Spinal cord (tissue), 10 donors: Measurements from ENCODE around the gene PLEKHG1. TPM values are rescaled to one million over a fixed set of nuclear protein-coding genes. Genes with fewer than 3 reads are reported as not detected.

ENCODE experiments used
- DNase-seq, 6 donors: peaks; one replicate each; pipeline versions ENCODE4 v3.0.0 to v3.0.0-alpha.2; 2013 to 2015; ENCODE audit warnings: low spot score in 6 of 6, low read depth in 4 of 6
- H3K27ac ChIP-seq: one replicate; pipeline ENCODE4 v1.5.1; 2013; ENCODE audit warnings: low read depth, low read length, control low read depth
- H3K27me3 ChIP-seq: one replicate; pipeline ENCODE4 v1.6.1; 2013; ENCODE audit warnings: low read length; ENCODE audit not compliant: control insufficient read depth, insufficient read depth
- H3K36me3 ChIP-seq: one replicate; pipeline ENCODE4 v1.6.1; 2013; ENCODE audit warnings: low read length; ENCODE audit not compliant: control insufficient read depth, insufficient read depth
- H3K4me1 ChIP-seq: one replicate; pipeline ENCODE4 v1.6.1; 2013; ENCODE audit warnings: low read length; ENCODE audit not compliant: control insufficient read depth, insufficient read depth
- H3K4me3 ChIP-seq: one replicate; pipeline ENCODE4 v1.5.1; 2013; ENCODE audit warnings: low read depth, low read length, control low read depth
- H3K9me3 ChIP-seq: one replicate; pipeline ENCODE4 v1.6.1; 2013; ENCODE audit warnings: low read length; ENCODE audit not compliant: control insufficient read depth, insufficient read depth
- WGBS: methylation state at CpG from one replicate; pipeline ENCODE4 v1.1.5; 2013; ENCODE audit warnings: missing lambda C conversion rate; ENCODE audit not compliant: insufficient coverage; 5-methylcytosine and 5-hydroxymethylcytosine counted together
- polyA plus RNA-seq, 2 donors: library from polyadenylated mRNA; unstranded; fragments of 120-200 nt; gene quantifications; one replicate each; pipeline ENCODE4 v1.2.1, GENCODE V29; 2013; ENCODE audit not compliant: insufficient read length in 2 of 2
- total RNA-seq, 2 donors: library from RNA; depleted of rRNA in 1 of 2; stranded (reverse); fragments of 120-200 nt in 1 of 2; fragments of >200 nt in 1 of 2; gene quantifications; one replicate each; pipeline versions ENCODE4 v1.2.3 to v1.2.4, GENCODE V29; 2013 to 2014
- donor health status: healthy.

The PLEKHG1 gene
- total and polyA plus RNA-seq, 4 donors = 22.7 to 34.4 (median 28.9) TPM

- no peaks in the 10 kb centered on the region for H3K9me3 ChIP-seq
- peak overlapping the region; percentile 93 for H3K27ac ChIP-seq
- under 1% methylated on average over 69 of the region's 69 CpGs for WGBS
- peaks cover 5% of the 10 kb centered on the region for H3K27me3 ChIP-seq
- H3K4me1 ChIP-seq = peaks cover 3% of the 10 kb centered on the region
- H3K4me3 ChIP-seq = peak overlapping the region; percentile 83
- DNase-seq = peak; percentile 59 to 96 (median 70)
- no peaks in the 10 kb centered on the region for H3K36me3 ChIP-seq
These were observed 774 bp downstream of the PLEKHG1 start for GRCh38 chr6:150600301-150601017.

- no peak overlapping the region for H3K4me3 ChIP-seq
These were observed 1.8 kb downstream of the PLEKHG1 start for GRCh38 chr6:150601439-150601838.

GRCh38 chr6:150603176-150603575 is 3.5 kb downstream of the PLEKHG1 start:
- Histone ChIP-seq H3K36me3 (no peaks in the 10 kb centered on the region), H3K4me3 (no peak overlapping the region), H3K27me3 (peaks cover 5% of the 10 kb centered on the region), H3K9me3 (no peaks in the 10 kb centered on the region), H3K4me1 (peaks cover 10% of the 10 kb centered on the region), H3K27ac (no peak overlapping the region)
- no peak for DNase-seq
- WGBS = 93% methylated on average over 3 of the region's 4 CpGs

More at GRCh38 chr6:150601439-150601838, 1.8 kb downstream of the PLEKHG1 start:
- no peak for DNase-seq
- H3K4me1 ChIP-seq = peaks cover 3% of the 10 kb centered on the region
- H3K27ac ChIP-seq = no peak overlapping the region
- H3K9me3 ChIP-seq = no peaks in the 10 kb centered on the region
- H3K36me3 ChIP-seq = no peaks in the 10 kb centered on the region
- 58% methylated on average over 2 of the region's 4 CpGs for WGBS
- peaks cover 5% of the 10 kb centered on the region for H3K27me3 ChIP-seq

- 88% methylated on average over 1 of the region's 6 CpGs for WGBS
These were observed 4.8 kb downstream of the PLEKHG1 start for GRCh38 chr6:150604467-150604866.

GRCh38 chr6:150605333-150605732 is 5.6 kb downstream of the PLEKHG1 start:
- Histone ChIP-seq H3K36me3 (no peaks in the 10 kb centered on the region), H3K9me3 (no peaks in the 10 kb centered on the region), H3K27ac (no peak overlapping the region), H3K27me3 (peaks cover 3% of the 10 kb centered on the region), H3K4me1 (peaks cover 10% of the 10 kb centered on the region), H3K4me3 (no peak overlapping the region)
- WGBS = 33% methylated on average over 1 of the region's 3 CpGs
- DNase-seq = no peak

More at GRCh38 chr6:150604467-150604866, 4.8 kb downstream of the PLEKHG1 start:
- Histone ChIP-seq H3K36me3 (no peaks in the 10 kb centered on the region), H3K27me3 (peaks cover 3% of the 10 kb centered on the region), H3K9me3 (no peaks in the 10 kb centered on the region), H3K4me3 (no peak overlapping the region), H3K4me1 (peaks cover 10% of the 10 kb centered on the region), H3K27ac (no peak overlapping the region)
- no peak for DNase-seq

- H3K4me1 ChIP-seq = peaks cover 10% of the 10 kb centered on the region
- 21% methylated on average over 2 of the region's 3 CpGs for WGBS
- peak overlapping the region; percentile 75 for H3K27ac ChIP-seq
- H3K27me3 ChIP-seq = peaks cover 3% of the 10 kb centered on the region
- H3K4me3 ChIP-seq = no peak overlapping the region
- H3K9me3 ChIP-seq = no peaks in the 10 kb centered on the region
- peak in 3 of 6 donors; percentile 40 to 90 (median 77) for DNase-seq
- H3K36me3 ChIP-seq = no peaks in the 10 kb centered on the region
These were observed 6.5 kb downstream of the PLEKHG1 start for GRCh38 chr6:150606168-150606591.

GRCh38 chr6:150606647-150607328 is 7.1 kb downstream of the PLEKHG1 start:
- no peak overlapping the region for H3K4me3 ChIP-seq
- DNase-seq = peak in 1 of 6 donors; percentile 43
- peak overlapping the region; percentile 75 for H3K27ac ChIP-seq
- H3K9me3 ChIP-seq = no peaks in the 10 kb centered on the region
- WGBS = 34% methylated on average over 2 of the region's 5 CpGs
- H3K4me1 ChIP-seq = peaks cover 7% of the 10 kb centered on the region
- H3K36me3 ChIP-seq = no peaks in the 10 kb centered on the region
- H3K27me3 ChIP-seq = peaks cover 3% of the 10 kb centered on the region

GRCh38 chr6:150607329-150607650 is 7.6 kb downstream of the PLEKHG1 start:
- H3K4me3 ChIP-seq = no peak overlapping the region
- no peak for DNase-seq
- no peaks in the 10 kb centered on the region for H3K36me3 ChIP-seq
- no peaks in the 10 kb centered on the region for H3K27me3 ChIP-seq
- peak overlapping the region; percentile 75 for H3K27ac ChIP-seq
- no CpG with 5 or more reads among the region's 3 CpGs for WGBS
- no peaks in the 10 kb centered on the region for H3K9me3 ChIP-seq
- H3K4me1 ChIP-seq = peaks cover 7% of the 10 kb centered on the region

GRCh38 chr6:150610584-150610983 is 10.9 kb downstream of the PLEKHG1 start:
- no peak overlapping the region for H3K27ac ChIP-seq

GRCh38 chr6:150613269-150613668 is 13.6 kb downstream of the PLEKHG1 start:
- H3K36me3 ChIP-seq = no peaks in the 10 kb centered on the region
- H3K27me3 ChIP-seq = no peaks in the 10 kb centered on the region
- H3K27ac ChIP-seq = no peak overlapping the region
- H3K9me3 ChIP-seq = no peaks in the 10 kb centered on the region
- H3K4me3 ChIP-seq = no peak overlapping the region
- no peak for DNase-seq
- H3K4me1 ChIP-seq = peaks cover 2% of the 10 kb centered on the region
- 97% methylated on average over 3 of the region's 4 CpGs for WGBS

More at GRCh38 chr6:150610584-150610983, 10.9 kb downstream of the PLEKHG1 start:
- H3K27me3 ChIP-seq = no peaks in the 10 kb centered on the region
- H3K4me3 ChIP-seq = no peak overlapping the region
- H3K9me3 ChIP-seq = no peaks in the 10 kb centered on the region
- DNase-seq = no peak
- peaks cover 7% of the 10 kb centered on the region for H3K4me1 ChIP-seq
- no peaks in the 10 kb centered on the region for H3K36me3 ChIP-seq
